Endothelial cell of umbilical vein (primary cell): ENCODE results near the gene CYP39A1. TPM values are rescaled to one million over a fixed set of nuclear protein-coding genes. Genes with fewer than 3 reads are reported as not detected.

Source experiments
- BruUV-seq: library from RNA; stranded (reverse); fragments of 400-500 nt; replicated peaks from 2 replicates; lab custom pipeline; 2021; lab: Mats Ljungman, UMichigan
- CTCF ChIA-PET: fragments of 300-600, 350-600 bp; sonication (Branson Sonifier 250); formaldehyde crosslinking; loops from one replicate; lab custom pipeline; 2021; ENCODE audit warnings: antibody characterized with exemption, inconsistent platforms; lab: Charles Lee
- POLR2A ChIA-PET: fragments of 300-600, 350-600 bp; sonication (Branson Sonifier 250); formaldehyde crosslinking; loops from one replicate; lab custom pipeline; 2021; ENCODE audit warnings: antibody characterized with exemption, inconsistent platforms; lab: Charles Lee
- DNase-seq: peaks from one replicate; pipeline ENCODE4 v3.0.0-alpha.2; 2011; ENCODE audit warnings: low read depth, low spot score
- FAIRE-seq: peaks from 2 replicates; lab custom pipeline; 2011; peaks lifted over from hg19 to GRCh38; lab: Jason Lieb, UNC
- H2AFZ ChIP-seq: 2 replicates; pipeline ENCODE4 v1.6.0; 2012; ENCODE audit warnings: low read depth, low read length, control low read depth, inconsistent platforms
- H3K27ac ChIP-seq: 2 replicates; pipeline ENCODE4 v1.5.1; 2011; ENCODE audit warnings: low read depth, mild to moderate bottlenecking, control low read depth, low read length, moderate library complexity; ENCODE audit not compliant: insufficient read depth
- H3K27me3 ChIP-seq, 2 experiments: 2 replicates each; pipeline versions ENCODE4 v1.6.0 to v1.6.1; 2011; ENCODE audit warnings: low read length in 2 of 2, mixed read lengths in 1 of 2; ENCODE audit not compliant: control insufficient read depth in 2 of 2, insufficient read depth in 2 of 2
- H3K36me3 ChIP-seq, 2 experiments: 2 replicates in 1 of 2; 3 replicates in 1 of 2; pipeline ENCODE4 v1.5.1; 2011; ENCODE audit warnings: low read length in 2 of 2, mild to moderate bottlenecking in 1 of 2, moderate library complexity in 1 of 2; ENCODE audit not compliant: control insufficient read depth in 2 of 2, insufficient read depth in 2 of 2; ENCODE audit errors: extremely low read depth in 1 of 2
- H3K4me1 ChIP-seq: 3 replicates; pipeline ENCODE4 v1.5.1; 2011; ENCODE audit warnings: mild to moderate bottlenecking, low read length; ENCODE audit not compliant: control insufficient read depth, insufficient read depth; ENCODE audit errors: extremely low read depth
- H3K4me2 ChIP-seq: 2 replicates; pipeline ENCODE4 v1.6.1; 2011; ENCODE audit warnings: low read length, control low read depth, mixed read lengths; ENCODE audit not compliant: insufficient read depth
- H3K4me3 ChIP-seq, 3 experiments: fragments of 200-600 bp in 1 of 3; sonication (generic), shearing (Covaris generic) in 1 of 3; replicated peaks in 1 of 3; 2 replicates each; pipeline ENCODE4 v1.5.1; 2011 to 2016; ENCODE audit warnings: control low read depth in 3 of 3, low read length in 3 of 3, mild to moderate bottlenecking in 2 of 3, inconsistent platforms in 1 of 3, low read depth in 1 of 3, moderate library complexity in 1 of 3; ENCODE audit not compliant: insufficient read depth in 1 of 3
- H3K79me2 ChIP-seq: 2 replicates; pipeline ENCODE4 v1.6.0; 2012; ENCODE audit warnings: low read length, inconsistent platforms; ENCODE audit not compliant: control insufficient read depth, insufficient read depth
- H3K9ac ChIP-seq: replicated peaks from 2 replicates; pipeline ENCODE3; 2011; ENCODE audit warnings: low read length, control low read depth; ENCODE audit not compliant: insufficient read depth; ENCODE audit errors: extremely low read depth
- H3K9me1 ChIP-seq: replicated peaks from 3 replicates; pipeline ENCODE4 v1.6.0; 2011; ENCODE audit warnings: mild to moderate bottlenecking, low read length; ENCODE audit not compliant: control insufficient read depth, insufficient read depth; ENCODE audit errors: extremely low read depth
- H3K9me3 ChIP-seq: replicated peaks from 2 replicates; pipeline ENCODE4 v1.5.1; 2012; ENCODE audit warnings: low read length, inconsistent platforms; ENCODE audit not compliant: control insufficient read depth, insufficient read depth
- H4K20me1 ChIP-seq: replicated peaks from 2 replicates; pipeline ENCODE3; 2011; ENCODE audit warnings: mild to moderate bottlenecking, low read length; ENCODE audit not compliant: control insufficient read depth, insufficient read depth; ENCODE audit errors: extremely low read depth
- CTCF ChIP-seq, 2 donors: IDR thresholded peaks; 1 replicate in 1 of 2; 2 replicates in 1 of 2; pipeline ENCODE4 v1.5.1; 2011; ENCODE audit warnings: low read length in 2 of 2, mild to moderate bottlenecking in 2 of 2, moderate library complexity in 2 of 2, control low read depth in 1 of 2, inconsistent platforms in 1 of 2, low read depth in 1 of 2; ENCODE audit not compliant: insufficient read depth in 1 of 2; ENCODE audit errors: extremely low read depth in 1 of 2
- EZH2 ChIP-seq: IDR thresholded peaks from 2 replicates; pipeline ENCODE4 v1.6.1; 2012; ENCODE audit warnings: borderline replicate concordance, low read depth, mild to moderate bottlenecking, moderate library complexity, low read length, inconsistent platforms; ENCODE audit not compliant: severe bottlenecking
- FOS ChIP-seq: IDR thresholded peaks from 2 replicates; pipeline ENCODE4 v1.6.1; 2011; ENCODE audit warnings: mild to moderate bottlenecking, low read length, moderate library complexity, borderline replicate concordance; ENCODE audit not compliant: insufficient read depth
- GATA2 ChIP-seq: IDR thresholded peaks from 2 replicates; pipeline ENCODE4 v1.7.0; 2011; ENCODE audit warnings: low read depth, mild to moderate bottlenecking, moderate library complexity, mixed read lengths, low read length; ENCODE audit not compliant: insufficient read length, insufficient read depth
- JUN ChIP-seq: IDR thresholded peaks from 2 replicates; pipeline ENCODE4 v1.6.1; 2011; ENCODE audit warnings: borderline replicate concordance, low read depth; ENCODE audit not compliant: insufficient read length, insufficient read depth
- MAX ChIP-seq: IDR thresholded peaks from 2 replicates; pipeline ENCODE4 v1.6.1; 2011; ENCODE audit not compliant: insufficient read depth, insufficient read length
- MYC ChIP-seq: IDR thresholded peaks from one replicate; pipeline ENCODE4 v1.6.1; 2011; ENCODE audit warnings: mild to moderate bottlenecking, low read depth, low read length
- POLR2A ChIP-seq: IDR thresholded peaks from 2 replicates; pipeline ENCODE4 v1.6.1; 2012; ENCODE audit warnings: low read depth, mild to moderate bottlenecking, control low read depth, low read length
- POLR2AphosphoS5 ChIP-seq: IDR thresholded peaks from 2 replicates; pipeline ENCODE4 v1.6.1; 2012; ENCODE audit warnings: low read depth, mild to moderate bottlenecking, control low read depth, low read length, moderate library complexity; ENCODE audit not compliant: insufficient read depth
- dilution Hi-C: fragments of 300-500 bp; cut with MboI; formaldehyde crosslinking; loops from one replicate; pipeline ENCODE4 v1.15.0; 2019; ENCODE audit warnings: low sequenced_read_pairs; ENCODE audit not compliant: extremely low pct_ligation_motif_present
- intact Hi-C: fragments of 100-400 bp; cut with micrococcal nuclease; formaldehyde crosslinking; loops from one replicate; pipeline ENCODE4 v1.10.0; 2022
- polyA plus RNA-seq, 4 experiments: library from polyadenylated mRNA; depleted of rRNA in 3 of 4; stranded (reverse) in 3 of 4; unstranded in 1 of 4; fragments of >200 nt; gene quantifications; 2 replicates each; pipeline versions ENCODE4 v1.2.1 to v1.2.3, GENCODE V29; 2011 to 2012; ENCODE audit warnings: missing spikeins in 1 of 4
- total RNA-seq: library from RNA; stranded (reverse); gene quantifications from 2 replicates; pipeline ENCODE4 v1.2.3, GENCODE V29; 2021

The CYP39A1 gene
- total and polyA plus RNA-seq, 2 donors (not counting 3 experiments of a cell fraction or from before 2014, with no cell fraction given), result not detected

GRCh38 chr6:46657642-46658041, 5.0 kb upstream of the CYP39A1 start:
- POLR2A ChIA-PET, result no interaction called here

More at GRCh38 chr6:46657642-46658041, 5.0 kb upstream of the CYP39A1 start:
- no peak overlapping the region for H3K4me3 ChIP-seq
- DNase-seq (no peak), FAIRE-seq (no peak)
- TF ChIP-seq EZH2, result no peak
- no peak for TF ChIP-seq JUN
- no peak for TF ChIP-seq MYC
- TF ChIP-seq GATA2, result no peak
- no peak for TF ChIP-seq FOS
- TF ChIP-seq CTCF (IDR thresholded peaks at IDR 0.05; ENCODE audit: extremely low read depth in 1 of 2, insufficient read depth in 1 of 2, low read depth in 1 of 2, low read length in 2 of 2), result no peak
- TF ChIP-seq POLR2AphosphoS5, result no peak
- no peak for TF ChIP-seq POLR2A
- TF ChIP-seq MAX, result no peak
- intact Hi-C loops (no loop called here), dilution Hi-C loops (no loop called here)
- no peaks in the 10 kb centered on the region for H3K27me3 ChIP-seq
- no TSS peak for BruUV-seq
- H3K9me1 ChIP-seq, result no peaks in the 10 kb centered on the region
- no peak overlapping the region for H3K4me2 ChIP-seq
- H3K4me1 ChIP-seq, result peaks cover 5% of the 10 kb centered on the region
- CTCF ChIA-PET, result interaction anchor here (1.0 kb wide), 1 partner anchor 17 kb away, joined by 3 read pairs; no protein-coding TSS in a partner anchor
- H4K20me1 ChIP-seq, result no peaks in the 10 kb centered on the region
- no peak overlapping the region for H2AFZ ChIP-seq
- H3K9me3 ChIP-seq, result no peaks in the 10 kb centered on the region
- no peak overlapping the region for H3K27ac ChIP-seq
- no peaks in the 10 kb centered on the region for H3K79me2 ChIP-seq
- no peak overlapping the region for H3K9ac ChIP-seq
- no peaks in the 10 kb centered on the region for H3K36me3 ChIP-seq
